GM18867 (cell line): ENCODE results near the gene PHF12.

Experiments
- ATAC-seq: cut with Tn5 transposase; IDR thresholded peaks from one replicate; pipeline ENCODE4 v1.9.1; 2021; ENCODE audit warnings: mild to moderate bottlenecking, moderate library complexity; ENCODE audit not compliant: unreplicated experiment

Gene PHF12

DNA sequence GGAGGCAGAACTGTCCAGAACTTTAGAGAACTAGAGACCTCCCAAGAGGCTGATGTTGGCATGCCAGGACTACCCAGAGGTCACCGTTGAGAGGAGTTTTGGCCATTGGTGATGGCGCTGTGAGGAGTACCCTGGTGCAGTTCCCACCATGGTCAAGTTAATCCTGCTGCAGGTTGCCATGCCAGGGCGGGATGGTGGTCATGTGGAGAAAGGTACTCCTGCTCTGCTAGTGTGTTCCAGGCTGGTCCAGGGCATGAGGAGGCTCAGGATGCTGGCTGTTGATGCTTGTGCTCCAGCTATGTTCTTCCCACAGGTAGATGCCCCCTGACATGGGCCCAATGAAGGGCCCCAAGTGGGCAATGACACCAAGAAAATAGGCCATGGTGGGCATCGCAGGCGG is 4.1 kb upstream of the PHF12 start:
- ATAC-seq, result no peak

DNA sequence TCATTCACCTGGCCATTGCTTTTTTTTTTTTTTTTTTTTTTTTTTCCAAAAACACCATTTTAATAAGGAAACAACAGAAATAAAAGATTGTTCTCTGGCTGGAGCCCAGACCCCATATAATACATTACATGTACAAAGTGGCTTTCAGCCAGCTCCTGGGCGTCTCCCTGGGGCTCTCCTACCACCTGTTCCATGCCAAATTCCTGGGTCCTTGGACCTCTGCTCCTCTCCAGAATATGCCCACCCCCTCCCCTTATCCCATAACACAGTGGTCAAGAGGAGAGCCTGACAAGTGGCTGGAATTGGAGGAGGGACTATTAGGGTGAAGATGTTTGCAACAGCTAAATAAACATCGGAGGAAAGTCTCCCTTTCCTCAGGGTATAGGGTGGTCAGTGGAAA is 3.6 kb upstream of the PHF12 start:
- ATAC-seq, result no peak

DNA sequence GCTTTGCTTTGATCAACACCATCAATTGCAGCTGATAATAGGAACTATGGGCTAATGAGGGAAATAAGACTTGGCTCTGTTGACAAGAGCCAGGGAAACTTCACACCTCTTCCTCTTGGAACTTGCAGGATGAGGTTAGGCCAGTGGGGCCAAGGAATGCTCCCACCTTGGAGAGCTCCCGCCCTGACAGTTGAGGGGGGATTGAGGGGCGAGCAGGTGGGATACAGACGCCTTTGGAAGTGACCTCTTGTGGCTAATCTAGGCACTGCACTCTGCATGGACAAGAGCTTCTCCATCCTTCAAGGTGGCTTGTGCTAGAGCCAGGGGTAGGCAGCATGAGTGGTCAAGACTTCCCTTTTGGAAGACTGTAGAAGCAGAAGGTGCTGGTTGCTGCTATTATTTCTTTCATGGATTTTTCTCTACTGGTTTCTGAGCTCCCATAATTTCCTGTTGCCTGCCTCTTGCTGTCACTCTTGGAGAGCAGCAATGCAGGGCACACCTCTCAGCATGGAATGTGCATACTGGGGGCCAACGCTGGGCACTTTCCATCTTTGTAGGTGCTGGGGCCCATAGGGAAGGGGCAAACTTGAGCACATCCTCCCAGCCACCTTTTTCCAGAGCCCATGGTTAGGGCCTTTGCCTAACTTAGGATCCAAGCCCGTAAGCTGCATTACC is 2.3 kb upstream of the PHF12 start:
- ATAC-seq, result no peak

DNA sequence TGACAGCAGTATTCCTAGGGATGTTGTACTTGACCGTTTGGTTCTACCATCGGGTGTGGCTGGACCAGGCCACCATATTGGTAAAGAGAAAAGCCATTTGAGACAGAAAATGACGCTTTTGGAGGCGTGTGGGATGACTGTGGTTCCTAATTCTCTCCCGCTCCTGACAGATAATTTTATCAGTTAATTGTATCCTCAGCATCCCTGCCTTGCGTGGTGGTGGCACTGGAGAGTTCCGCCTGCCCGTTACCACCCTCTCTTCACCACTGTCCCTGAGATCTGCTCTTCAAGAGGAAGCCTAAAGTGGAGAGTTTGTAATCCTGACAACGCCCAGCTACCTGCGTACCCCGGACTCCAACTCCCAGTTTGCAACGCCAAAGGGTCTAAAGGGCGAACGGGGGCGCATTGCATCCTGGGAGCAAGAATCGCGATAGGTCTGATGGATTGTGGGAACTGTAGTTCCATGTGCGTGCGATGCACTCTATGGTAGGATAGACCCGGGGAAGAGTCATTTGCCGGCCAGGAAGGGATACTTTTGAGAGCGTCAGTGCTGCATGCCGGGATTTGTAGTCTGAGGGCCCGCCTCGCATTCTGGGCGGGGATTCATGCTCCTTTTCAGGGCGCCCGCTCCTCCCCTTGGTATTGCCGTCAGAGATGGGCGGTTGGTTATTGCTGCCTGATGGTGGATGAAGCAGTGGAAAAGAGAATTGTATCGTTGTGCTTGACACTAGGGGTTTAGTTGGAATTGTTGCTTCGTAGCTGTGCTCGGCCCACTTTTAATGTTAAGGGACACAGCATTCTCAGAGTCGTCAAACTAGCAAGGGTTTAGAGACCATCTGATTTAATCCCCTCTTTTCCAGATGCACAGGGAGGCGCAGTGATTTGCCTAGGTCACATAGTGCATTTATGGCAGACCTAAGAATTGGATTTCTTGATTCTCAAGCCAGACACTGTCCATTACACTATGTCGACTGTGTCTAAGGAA is 965 bp upstream of the PHF12 start:
- peak; percentile 51 for ATAC-seq

DNA sequence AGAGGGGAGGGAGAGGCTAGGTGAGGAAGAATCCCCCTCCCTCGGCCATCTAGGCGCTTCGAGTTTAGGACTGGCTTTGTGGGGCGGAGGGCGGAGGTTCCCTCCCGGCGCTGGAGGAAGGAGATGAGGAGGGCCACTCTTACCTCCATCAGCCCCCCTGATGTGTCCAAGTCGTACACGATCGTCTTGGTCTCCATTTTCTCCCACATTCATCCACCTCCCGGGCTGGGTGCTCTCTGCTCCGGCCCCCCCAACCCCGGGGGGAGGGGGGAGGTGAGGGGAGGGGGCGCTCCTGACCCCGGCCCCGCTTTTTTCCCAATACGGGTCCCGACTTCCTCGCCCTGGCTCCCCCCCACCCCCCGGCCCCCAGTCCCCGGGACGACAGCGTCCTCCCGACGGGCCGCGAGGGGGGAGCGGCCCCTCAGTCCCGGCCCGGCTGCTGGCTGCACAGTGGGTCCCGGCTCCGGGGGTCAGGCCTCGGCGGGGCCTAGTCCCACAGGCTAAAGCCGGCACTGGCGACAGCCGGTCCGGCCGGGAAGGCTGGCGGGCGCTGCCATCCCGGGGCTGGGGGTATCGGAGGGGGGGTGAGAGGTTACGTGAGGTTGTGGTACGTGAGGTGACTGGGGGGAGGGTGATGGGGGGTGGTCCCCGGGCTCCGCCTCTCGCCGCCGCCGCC is 428 bp downstream of the PHF12 start:
- ATAC-seq, result peak; percentile 3

DNA sequence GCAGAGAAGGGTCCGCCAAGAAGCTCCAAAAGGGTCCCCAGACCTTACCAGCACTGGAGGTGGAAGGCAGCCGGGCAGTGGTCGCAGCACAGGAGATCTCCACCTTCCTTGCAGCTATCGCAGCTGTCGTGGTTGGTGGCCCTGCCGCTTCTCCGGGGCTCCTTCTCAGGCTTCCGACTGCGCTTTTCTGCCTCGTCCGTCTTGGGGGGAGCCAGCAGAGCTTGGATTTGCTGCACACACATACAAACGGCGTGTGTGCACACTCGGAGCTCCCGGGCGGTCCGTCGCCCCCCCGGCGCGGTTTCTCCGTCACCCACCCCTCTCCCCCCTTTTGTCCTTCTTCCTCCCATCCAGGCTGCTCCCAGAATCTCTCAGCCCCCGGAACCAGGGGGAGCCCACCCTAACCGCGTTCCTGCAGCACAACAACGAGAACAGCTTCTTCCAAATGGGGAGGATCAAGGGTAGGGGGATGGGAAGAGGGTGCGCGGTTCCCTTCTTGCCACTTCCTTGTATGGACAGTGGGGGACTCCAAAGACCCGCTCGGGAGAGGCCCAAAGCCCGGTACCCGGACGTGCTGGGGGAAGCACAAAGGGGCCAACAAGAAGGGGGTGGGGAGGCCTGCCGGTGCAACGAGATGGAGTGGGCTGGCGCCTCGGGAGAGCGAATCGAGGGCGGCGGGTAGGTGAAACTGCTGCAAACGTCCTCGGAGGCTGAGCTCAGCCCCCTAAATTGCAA is 1.1 kb downstream of the PHF12 start:
- no peak for ATAC-seq

DNA sequence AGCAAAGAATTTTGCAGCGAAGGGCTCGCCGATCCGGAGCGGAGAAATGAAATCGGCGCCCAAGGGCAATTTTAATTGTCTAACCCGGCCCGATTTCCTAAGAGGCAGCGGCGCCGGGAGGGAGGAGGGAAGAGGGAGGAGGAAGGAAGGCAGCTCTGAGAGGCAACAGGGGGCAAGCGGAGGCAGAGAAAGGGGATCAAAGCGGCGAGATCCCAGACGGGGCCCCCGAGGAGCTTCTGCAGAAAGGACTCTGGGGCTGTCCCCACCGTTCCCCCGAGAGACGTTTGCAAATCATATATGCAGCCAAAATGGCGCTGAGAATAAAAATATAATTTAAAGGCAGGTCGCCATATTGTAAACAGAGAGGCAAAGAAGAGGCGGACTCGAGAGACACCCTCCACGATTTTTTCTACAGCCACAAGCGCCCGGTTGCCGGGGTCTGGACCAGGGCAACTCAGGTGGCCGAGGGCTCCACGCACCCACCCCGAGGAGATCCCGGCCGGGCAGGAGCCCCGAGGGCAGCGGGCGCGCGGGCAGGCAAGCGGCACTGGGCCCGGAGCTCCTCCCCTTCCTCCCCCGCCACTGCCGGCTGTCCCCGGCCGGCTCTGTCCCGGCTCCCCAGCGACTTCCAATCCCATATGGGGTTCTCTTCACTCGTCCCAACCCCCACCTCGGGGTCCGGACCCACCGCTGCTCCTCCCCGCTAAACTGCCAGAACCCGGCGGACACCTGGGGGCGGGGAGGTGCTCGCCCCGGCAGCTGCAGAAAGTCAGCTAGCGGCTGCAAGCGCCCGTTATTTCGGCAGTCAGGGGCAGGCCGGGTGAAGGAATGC is 1.9 kb downstream of the PHF12 start:
- no peak for ATAC-seq

DNA sequence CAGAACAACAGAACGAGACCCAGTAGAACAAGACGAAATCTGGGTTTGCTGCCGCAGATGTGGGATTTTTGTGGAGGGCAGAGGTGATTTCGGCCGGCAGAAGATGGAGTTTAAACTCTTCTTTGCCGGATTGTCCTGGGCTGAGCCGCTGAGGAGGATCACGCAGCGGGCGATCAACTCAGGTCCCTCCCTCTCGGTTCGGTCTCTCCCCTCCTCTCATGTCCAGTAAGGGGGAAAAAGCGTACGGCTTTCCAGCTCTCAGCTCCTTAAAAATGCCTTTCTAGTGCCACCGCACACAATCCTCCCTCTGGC is 2.5 kb downstream of the PHF12 start:
- ATAC-seq, result no peak

DNA sequence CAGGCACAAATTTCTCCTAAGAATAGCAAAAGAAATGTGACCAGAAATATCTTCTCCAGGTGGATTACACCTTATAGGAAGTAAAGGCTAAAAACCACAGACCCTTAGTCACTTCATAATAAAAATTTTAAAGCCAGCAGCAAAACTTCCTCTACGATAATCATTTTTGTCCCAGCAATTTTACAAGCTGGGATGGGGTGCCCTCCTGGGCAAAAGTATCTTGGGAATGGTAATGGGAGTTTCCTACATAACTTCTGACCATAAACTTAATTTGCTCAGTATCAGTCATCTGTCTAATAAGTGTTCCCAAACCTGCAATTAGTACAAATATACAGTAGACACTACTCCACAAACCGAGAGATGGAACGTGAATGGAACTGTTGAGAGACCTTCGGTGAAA is 3.0 kb downstream of the PHF12 start:
- ATAC-seq, result no peak

DNA sequence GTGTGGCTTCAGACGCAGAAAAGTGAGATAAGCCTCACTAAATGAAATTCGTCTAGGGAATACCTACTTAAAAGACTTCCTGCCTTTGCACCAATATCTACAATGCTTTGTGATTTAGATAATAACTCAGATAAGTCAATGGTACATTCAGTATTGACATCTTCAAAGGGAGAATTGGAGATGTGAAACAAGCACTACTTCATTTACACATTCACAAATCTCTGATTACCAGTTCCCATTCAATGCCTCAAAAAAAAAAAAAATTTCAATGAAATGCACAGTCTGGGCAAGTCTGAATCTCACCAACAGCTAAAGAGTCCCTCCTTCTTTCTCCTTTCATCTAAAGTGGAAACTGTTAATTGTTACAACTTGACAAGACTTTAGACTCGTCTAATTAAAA is 3.7 kb downstream of the PHF12 start:
- no peak for ATAC-seq

DNA sequence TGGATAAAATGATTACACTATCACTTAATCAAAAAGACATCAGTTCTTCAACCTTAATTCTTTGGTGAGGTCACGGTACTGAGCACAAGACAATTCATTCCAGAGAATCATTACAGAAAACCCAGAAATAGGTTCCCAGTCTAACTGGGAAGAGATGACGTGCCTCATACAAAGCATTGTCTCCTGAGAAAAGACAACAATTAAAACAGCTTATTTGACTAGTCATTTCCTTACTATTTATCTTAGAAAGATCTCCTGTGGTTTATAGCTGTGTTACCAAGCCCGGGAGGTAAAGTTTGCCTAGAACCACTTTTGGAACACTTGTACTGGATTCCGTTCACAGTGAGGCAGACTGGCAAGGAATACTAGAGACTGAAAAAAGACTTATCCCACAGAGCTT is 5.1 kb downstream of the PHF12 start:
- ATAC-seq, result no peak

DNA sequence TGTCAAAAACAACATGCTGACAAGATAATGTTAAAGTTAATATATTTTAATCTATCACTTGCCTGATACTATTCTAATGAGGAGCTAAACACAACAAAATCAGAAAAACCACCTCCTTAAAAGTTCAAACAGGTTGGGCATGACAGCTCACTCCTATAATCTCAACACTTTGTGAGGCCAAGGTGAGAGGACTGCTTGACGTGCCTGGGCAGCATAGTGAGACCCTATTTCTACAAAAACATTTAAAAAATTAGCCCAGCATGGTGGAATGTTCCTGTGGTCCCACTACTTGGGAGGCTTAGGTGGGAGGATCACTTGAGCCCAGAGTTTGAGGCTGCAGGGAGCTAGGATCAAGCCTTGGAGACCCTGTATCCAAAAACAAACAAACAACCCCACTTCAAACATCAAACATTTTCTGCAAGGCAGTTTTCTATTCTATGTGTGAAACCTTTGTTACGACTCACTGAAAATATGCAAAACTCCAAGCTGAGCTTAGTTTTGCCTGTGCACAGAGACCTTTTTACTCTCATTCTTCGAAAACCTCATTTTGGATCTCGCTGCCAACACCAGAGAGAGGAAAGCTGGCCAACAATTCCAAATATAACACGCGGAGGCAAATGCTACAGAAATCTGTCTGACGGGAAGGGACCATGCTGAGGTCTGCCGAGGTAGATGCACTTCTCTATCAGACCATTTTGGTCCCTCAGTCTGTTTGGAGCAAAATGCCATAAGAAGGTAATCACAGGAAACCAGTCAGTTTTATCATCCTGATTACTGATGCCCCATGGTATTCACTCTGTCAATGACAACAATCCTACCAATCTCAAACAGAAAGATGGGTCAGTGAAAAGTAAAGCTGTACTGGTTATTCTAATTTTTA is 6.2 kb downstream of the PHF12 start:
- no peak for ATAC-seq

DNA sequence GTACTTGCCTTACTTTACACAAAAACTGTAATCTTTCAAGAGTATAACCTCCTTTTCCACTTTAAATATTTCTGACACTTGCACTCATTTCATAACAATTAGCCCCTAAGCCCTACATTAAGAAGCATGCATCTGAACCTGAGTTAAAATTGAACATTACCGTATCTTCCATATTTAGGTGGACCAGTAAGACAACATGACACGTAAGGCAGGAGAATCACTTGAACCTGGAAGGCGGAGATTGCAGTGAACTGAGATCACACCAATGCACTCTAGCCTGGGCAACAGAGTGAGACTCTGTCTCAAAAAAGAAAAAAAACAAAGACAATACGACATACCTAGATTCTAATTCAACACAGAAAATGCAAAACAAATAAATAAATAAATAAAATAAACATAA is 7.0 kb downstream of the PHF12 start:
- ATAC-seq, result no peak

DNA sequence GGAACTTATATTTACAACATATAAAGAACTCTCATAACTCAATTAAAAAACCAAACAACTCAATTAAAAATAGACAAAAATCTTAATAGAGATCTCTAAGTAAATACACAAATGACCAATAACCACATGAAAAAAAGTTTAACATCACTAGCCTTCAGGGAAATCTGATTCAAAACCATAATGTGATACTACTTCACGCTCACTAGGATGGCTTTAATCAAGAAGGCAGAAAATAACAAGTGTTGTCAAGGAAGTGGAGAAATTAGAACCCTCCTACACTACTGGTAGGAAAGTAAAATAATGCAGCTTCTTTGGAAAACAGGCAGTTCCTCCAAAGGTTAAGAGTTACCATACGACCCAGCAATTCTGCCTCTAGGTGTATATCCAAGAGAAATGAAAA is 8.4 kb downstream of the PHF12 start:
- ATAC-seq, result no peak

DNA sequence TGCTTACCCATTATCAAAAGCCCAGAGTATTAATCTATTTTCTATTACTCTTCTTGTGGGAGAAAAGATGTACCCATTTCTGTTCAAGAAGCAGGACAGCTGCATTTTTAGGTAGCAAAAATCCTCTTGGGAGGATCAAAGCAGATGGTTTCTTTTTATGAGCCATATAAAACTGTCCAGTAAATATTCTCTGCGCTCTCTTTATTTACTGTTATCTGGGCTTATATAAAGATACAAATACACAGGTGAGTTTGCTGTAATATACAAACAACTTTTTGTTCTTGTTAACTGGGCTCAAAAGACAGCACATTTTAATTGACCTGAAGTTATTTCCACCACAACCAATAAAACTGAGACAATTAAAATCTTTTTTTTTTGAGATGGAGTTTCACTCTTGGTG is 10.1 kb downstream of the PHF12 start:
- ATAC-seq, result no peak

DNA sequence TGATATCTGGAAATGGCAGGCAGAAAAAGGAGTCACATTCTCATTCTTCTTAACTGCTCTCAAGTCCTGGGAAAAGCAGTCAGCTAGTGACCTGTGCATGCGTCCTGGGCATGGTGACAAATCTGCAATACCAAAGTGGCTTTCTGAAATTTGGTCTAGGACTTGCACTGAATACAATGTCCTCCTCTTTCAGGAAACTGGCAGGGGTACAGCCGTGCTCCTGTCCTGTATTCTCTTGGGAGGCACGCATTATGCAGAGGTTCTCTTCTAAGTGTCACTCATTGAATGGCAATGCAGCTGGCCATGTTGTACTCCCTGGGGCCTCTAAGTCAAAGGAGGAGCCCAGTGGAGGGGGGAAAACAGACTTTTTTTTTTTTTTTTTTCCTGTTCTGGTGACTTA is 10.6 kb downstream of the PHF12 start:
- no peak for ATAC-seq

DNA sequence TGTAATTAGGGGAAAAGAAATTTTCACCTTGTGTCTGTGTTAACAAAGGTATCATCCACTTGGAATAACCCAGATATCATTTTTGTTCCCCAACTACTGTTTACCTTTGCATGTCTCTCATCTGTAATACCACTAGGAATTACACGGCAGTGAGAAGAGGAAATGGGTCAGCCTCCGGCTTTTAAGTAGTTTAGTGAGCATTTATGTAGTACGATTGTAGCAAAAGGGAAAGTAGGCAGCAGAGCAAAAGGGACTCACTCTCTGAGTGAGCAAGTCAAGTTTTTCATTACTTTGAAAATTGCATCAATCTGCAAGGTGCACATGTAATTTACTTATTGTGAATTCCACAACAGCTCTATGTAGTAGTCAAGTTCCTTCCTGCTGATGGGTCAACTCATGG is 11.2 kb downstream of the PHF12 start:
- ATAC-seq, result no peak

DNA sequence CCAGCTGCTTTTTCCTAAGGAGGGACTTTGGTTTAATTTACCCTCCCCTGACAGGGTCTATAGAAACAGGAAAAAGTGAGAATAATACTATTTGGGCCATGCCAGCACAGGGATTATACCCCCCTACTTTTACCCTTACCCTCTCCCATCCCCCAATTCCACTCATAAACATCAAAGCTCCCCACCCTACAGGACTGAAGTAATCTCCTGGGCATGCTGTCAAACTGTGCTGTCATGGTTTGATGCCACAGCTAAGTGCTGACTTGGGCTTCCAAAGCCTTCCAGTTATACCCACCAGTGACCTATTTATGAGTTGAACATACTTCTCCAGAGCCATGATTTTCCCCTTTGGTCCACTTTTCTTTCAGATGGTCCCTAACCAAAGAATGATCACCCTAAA is 12.8 kb downstream of the PHF12 start:
- ATAC-seq, result no peak

DNA sequence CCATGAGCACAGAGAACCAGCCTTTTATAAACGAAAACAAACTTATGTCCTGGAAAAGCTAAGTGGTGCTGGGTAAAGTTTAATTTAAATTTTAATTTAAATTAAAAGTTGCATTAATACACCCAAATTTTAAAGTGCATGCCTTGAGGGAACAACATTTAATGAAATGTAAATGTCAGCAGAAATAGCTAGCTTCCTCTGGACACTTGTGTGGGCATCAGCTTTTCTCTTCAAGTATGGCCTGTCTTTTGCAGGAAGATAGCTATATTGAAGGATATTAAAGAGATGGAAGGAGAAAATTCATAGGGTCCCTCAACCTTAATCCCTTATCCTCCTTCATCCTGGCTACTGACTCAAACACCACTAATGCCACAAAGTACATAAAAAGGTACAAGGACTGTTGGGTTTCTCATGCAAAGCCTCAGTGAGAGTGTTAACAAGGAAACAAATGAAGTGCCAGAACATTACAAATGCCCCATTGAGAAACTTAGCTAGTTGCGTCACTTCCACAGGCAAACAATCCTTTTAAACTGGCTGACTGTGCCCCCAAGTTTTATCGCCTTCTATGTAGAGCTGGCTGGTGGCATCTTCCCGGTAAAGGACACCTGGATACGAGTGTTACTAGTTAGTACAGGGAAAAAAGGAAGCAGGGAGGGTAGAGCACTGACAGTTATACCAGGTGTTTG is 14.1 kb downstream of the PHF12 start:
- ATAC-seq, result no peak
